GM12878 (cell line): Measurements from ENCODE around the gene NFATC1.

Experiments used
- BHLHE40 ChIP-seq, 2 experiments: fragments of 450-650 bp in 1 of 2; IDR thresholded peaks; 2 replicates each; pipeline ENCODE4 v1.6.1; 2011 to 2017; ENCODE audit warnings: low read depth in 2 of 2, borderline replicate concordance in 1 of 2, improper control_type of control experiment in 1 of 2, low read length in 1 of 2, mild to moderate bottlenecking in 1 of 2
- CREM ChIP-seq: IDR thresholded peaks from 2 replicates; pipeline ENCODE4 v1.6.1; 2014; ENCODE audit warnings: antibody characterized with exemption, low read depth
- EGR1 ChIP-seq, 2 experiments: IDR thresholded peaks; 1 replicate in 1 of 2; 2 replicates in 1 of 2; pipeline ENCODE4 v1.6.1; 2011 to 2012; ENCODE audit warnings: low read depth in 2 of 2, low read length in 2 of 2, borderline replicate concordance in 1 of 2, mild to moderate bottlenecking in 1 of 2, moderate library complexity in 1 of 2
- JUNB ChIP-seq: IDR thresholded peaks from 2 replicates; pipeline ENCODE4 v1.6.1; 2016; ENCODE audit warnings: antibody characterized with exemption, mild to moderate bottlenecking
- MTA3 ChIP-seq: IDR thresholded peaks from 2 replicates; pipeline ENCODE4 v1.6.1; 2012; ENCODE audit warnings: low read length, inconsistent platforms, borderline replicate concordance
- PML ChIP-seq: IDR thresholded peaks from 2 replicates; pipeline ENCODE4 v1.6.1; 2012; ENCODE audit warnings: low read length, inconsistent platforms
- POLR2AphosphoS5 ChIP-seq: IDR thresholded peaks from 2 replicates; pipeline ENCODE4 v1.6.1; 2011; ENCODE audit warnings: mild to moderate bottlenecking, low read length, inconsistent platforms
- PRDM15 ChIP-seq: fragments of 450-650 bp; formaldehyde crosslinking; IDR thresholded peaks from 2 replicates; pipeline ENCODE4 v1.4.0; 2020; ENCODE audit warnings: mild to moderate bottlenecking, moderate library complexity
- SIN3A ChIP-seq: IDR thresholded peaks from 2 replicates; pipeline ENCODE4 v1.6.1; 2012; ENCODE audit warnings: low read depth, low read length, improper control_type of control experiment
- SMC3 ChIP-seq: IDR thresholded peaks from 2 replicates; pipeline ENCODE4 v1.6.1; 2011; ENCODE audit warnings: low read length, improper control_type of control experiment, borderline replicate concordance
- SUPT20H ChIP-seq: IDR thresholded peaks from 2 replicates; pipeline ENCODE4 v1.6.1; 2011; ENCODE audit warnings: low read depth, mild to moderate bottlenecking, low read length, moderate library complexity, borderline replicate concordance; ENCODE audit not compliant: control insufficient read depth
- ZBED1 ChIP-seq: IDR thresholded peaks from 2 replicates; pipeline ENCODE4 v1.6.1; 2016; ENCODE audit warnings: borderline replicate concordance
- ZBTB33 ChIP-seq: fragments of 450-650 bp; IDR thresholded peaks from 2 replicates; pipeline ENCODE4 v1.6.1; 2017; ENCODE audit warnings: mild to moderate bottlenecking
- TF ChIP-seq, protein P1 (sequence below), 3 experiments: IDR thresholded peaks in 2 of 3; conservative IDR thresholded peaks in 1 of 3; 2 replicates each; pipeline ENCODE4 v1.5.1; 2011; ENCODE audit warnings: low read depth in 3 of 3, low read length in 3 of 3, mild to moderate bottlenecking in 3 of 3, control low read depth in 2 of 3, moderate library complexity in 2 of 3, inconsistent platforms in 1 of 3, mixed read lengths in 1 of 3; ENCODE audit not compliant: control insufficient read depth in 2 of 3, insufficient read depth in 1 of 3; ENCODE audit errors: extremely low read depth in 1 of 3

DNA sequence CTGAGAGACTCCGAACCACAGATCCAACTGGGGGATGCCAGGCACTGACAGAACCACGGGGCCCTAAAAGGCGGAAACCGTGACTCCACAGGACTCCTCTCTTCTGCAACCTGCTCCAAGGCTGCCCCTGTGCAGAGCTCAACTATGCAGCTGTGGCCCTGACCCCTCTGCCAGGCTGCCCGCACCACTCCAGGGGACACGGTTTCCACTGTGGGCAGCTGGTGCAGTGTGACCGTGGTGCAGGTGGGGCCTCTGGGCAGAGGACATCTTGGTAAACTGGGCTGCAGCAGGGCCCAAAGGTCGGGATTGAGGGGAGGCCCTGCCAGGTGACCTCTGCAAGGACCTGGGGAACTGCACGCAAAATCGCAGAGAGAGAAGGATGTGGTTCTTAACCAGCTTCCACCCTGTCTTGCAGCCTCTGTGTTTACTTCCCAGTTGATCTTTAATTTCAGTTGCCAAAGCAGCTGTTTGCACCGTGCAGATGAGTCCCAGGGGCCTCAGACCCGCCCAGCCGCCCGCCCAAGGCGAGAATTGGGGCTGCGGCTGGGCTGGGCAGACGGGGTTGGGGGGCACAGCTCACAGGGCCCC, 179.3 kb downstream of the NFATC1 start:
- TF ChIP-seq CREM (no peak), BHLHE40 (IDR thresholded peaks at IDR 0.05; ENCODE audit: borderline replicate concordance in 1 of 2, low read depth in 2 of 2, low read length in 1 of 2) (no peak), EGR1 (IDR thresholded peaks at IDR 0.05; ENCODE audit: borderline replicate concordance in 1 of 2, low read depth in 2 of 2, low read length in 2 of 2) (no peak), POLR2AphosphoS5 (no peak), MTA3 (no peak), PRDM15 (CRISPR knock-in tag) (no peak), ZBTB33 (no peak), SUPT20H (no peak), ZBED1 (no peak), PML (no peak), SMC3 (no peak), JUNB (no peak), SIN3A (no peak)
- TF ChIP-seq, protein P1, sequence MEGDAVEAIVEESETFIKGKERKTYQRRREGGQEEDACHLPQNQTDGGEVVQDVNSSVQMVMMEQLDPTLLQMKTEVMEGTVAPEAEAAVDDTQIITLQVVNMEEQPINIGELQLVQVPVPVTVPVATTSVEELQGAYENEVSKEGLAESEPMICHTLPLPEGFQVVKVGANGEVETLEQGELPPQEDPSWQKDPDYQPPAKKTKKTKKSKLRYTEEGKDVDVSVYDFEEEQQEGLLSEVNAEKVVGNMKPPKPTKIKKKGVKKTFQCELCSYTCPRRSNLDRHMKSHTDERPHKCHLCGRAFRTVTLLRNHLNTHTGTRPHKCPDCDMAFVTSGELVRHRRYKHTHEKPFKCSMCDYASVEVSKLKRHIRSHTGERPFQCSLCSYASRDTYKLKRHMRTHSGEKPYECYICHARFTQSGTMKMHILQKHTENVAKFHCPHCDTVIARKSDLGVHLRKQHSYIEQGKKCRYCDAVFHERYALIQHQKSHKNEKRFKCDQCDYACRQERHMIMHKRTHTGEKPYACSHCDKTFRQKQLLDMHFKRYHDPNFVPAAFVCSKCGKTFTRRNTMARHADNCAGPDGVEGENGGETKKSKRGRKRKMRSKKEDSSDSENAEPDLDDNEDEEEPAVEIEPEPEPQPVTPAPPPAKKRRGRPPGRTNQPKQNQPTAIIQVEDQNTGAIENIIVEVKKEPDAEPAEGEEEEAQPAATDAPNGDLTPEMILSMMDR (IDR thresholded peaks at IDR 0.05 in 2 of 3, conservative IDR thresholded peaks at IDR 0.05 in 1 of 3; ENCODE audit: control insufficient read depth in 2 of 3, extremely low read depth in 1 of 3, insufficient read depth in 1 of 3, low read depth in 3 of 3, low read length in 3 of 3) = no peak
